Osteocyte (in vitro differentiated cells): ENCODE measurements around the gene STT3B. TPM values are rescaled to one million over a fixed set of nuclear protein-coding genes. Genes with fewer than 3 reads are reported as not detected.

Source experiments
- DNase-seq: peaks from one replicate; pipeline ENCODE4 v3.0.0; 2021; ENCODE audit warnings: mixed read lengths; ENCODE audit not compliant: unreplicated experiment; ENCODE audit errors: extremely low spot score
- H3K27ac Mint-ChIP-seq: one replicate; pipeline ENCODE4 v1.8.0; 2021; ENCODE audit warnings: mild to moderate bottlenecking, mixed read lengths; ENCODE audit not compliant: unreplicated experiment
- H3K27me3 Mint-ChIP-seq: one replicate; pipeline ENCODE4 v1.8.0; 2021; ENCODE audit warnings: mixed read lengths; ENCODE audit not compliant: unreplicated experiment
- H3K36me3 Mint-ChIP-seq: one replicate; pipeline ENCODE4 v1.8.0; 2021; ENCODE audit warnings: mixed read lengths; ENCODE audit not compliant: unreplicated experiment
- H3K4me1 Mint-ChIP-seq: one replicate; pipeline ENCODE4 v1.8.0; 2021; ENCODE audit warnings: mixed read lengths; ENCODE audit not compliant: unreplicated experiment
- H3K4me3 Mint-ChIP-seq: one replicate; pipeline ENCODE4 v1.8.0; 2021; ENCODE audit warnings: mild to moderate bottlenecking, moderate library complexity, mixed read lengths; ENCODE audit not compliant: unreplicated experiment
- H3K9me3 Mint-ChIP-seq: one replicate; pipeline ENCODE4 v1.8.0; 2021; ENCODE audit warnings: mixed read lengths; ENCODE audit not compliant: unreplicated experiment
- CTCF ChIP-seq: fragments of 200-600 bp; sonication (generic); IDR thresholded peaks from 2 replicates; pipeline ENCODE4 v1.5.0; 2021; ENCODE audit warnings: antibody characterized with exemption, mild to moderate bottlenecking, moderate library complexity
- total RNA-seq: library from RNA; stranded (reverse); gene quantifications from 2 replicates; pipeline ENCODE4 v1.2.1, GENCODE V29; 2021

The STT3B gene
- total RNA-seq, 1 donor from 2014 or later = 98.7 TPM

DNA sequence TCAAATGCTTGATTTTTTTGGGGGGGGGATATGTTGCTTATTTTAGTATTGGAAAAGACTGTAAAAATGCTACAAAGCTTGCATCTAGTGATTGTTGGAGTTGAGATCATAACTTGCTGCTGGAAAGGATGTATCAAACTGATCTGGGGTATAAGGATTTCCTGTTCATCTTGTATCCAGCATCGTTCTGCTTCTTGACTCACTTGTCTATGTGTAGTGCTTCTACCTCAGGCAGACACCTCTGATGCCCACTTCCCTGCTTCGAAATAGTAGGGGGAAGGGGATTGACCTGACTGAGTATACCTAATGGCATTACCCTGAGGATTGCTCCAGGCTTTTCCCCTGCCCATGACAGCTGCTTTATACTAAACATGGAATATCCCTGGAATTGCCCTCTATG, 42.7 kb downstream of the STT3B start:
- Mint-ChIP-seq H3K4me1 (peaks cover 1% of the 10 kb centered on the region), H3K27ac (no peak overlapping the region), H3K27me3 (no peaks in the 10 kb centered on the region)

DNA sequence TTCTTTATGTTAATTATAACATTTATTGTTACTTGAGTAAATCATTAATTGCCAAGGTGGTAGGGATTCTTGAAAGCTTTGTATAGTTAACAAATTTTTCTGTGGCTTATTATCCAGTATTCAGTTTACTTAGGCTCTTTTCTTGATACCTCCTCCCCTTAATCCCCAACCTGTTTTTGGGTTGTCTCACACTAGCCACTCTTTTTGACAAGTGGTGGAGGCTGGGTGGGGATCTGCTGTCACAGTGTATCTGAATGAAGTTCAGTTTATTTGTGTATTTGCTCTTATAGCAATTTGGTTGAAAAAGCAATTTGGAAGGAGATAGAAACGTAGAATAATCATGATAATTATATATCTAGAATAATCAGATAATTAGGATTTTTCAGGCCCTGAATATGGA, 43.8 kb downstream of the STT3B start:
- no peak for TF ChIP-seq CTCF
- peaks cover under 1% of the 10 kb centered on the region for H3K9me3 Mint-ChIP-seq
- peaks cover 2% of the 10 kb centered on the region for H3K4me1 Mint-ChIP-seq
- H3K27ac Mint-ChIP-seq = no peak overlapping the region
- H3K4me3 Mint-ChIP-seq = no peak overlapping the region
- DNase-seq = no peak
- peaks cover 2% of the 10 kb centered on the region for H3K36me3 Mint-ChIP-seq
- H3K27me3 Mint-ChIP-seq = no peaks in the 10 kb centered on the region

More for the DNA sequence above, 42.7 kb downstream of the STT3B start:
- Mint-ChIP-seq H3K4me3 (no peak overlapping the region), H3K9me3 (no peaks in the 10 kb centered on the region), H3K36me3 (no peaks in the 10 kb centered on the region)
- no peak for TF ChIP-seq CTCF
- DNase-seq = no peak

DNA sequence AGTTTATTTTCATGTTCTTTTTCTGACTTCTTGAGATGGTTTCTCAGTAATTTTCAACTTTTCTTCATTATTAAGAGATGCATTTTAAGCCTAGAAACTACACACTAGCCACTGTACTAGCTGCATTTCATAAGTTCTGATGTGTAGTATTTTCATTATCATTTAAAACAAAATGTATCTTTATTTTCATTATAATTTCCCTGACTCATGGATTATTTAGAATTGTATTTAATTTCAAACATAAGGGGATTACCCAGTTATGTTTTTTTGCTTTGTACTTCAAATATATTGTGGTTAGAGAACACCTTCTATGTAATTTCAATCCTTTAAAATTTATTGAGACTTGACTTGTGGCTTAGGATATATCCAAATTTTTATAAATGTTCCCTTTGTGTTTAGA, 44.5 kb downstream of the STT3B start:
- peaks cover 8% of the 10 kb centered on the region for H3K36me3 Mint-ChIP-seq
- H3K27me3 Mint-ChIP-seq = no peaks in the 10 kb centered on the region
- TF ChIP-seq CTCF = no peak
- peaks cover 3% of the 10 kb centered on the region for H3K9me3 Mint-ChIP-seq
- H3K4me3 Mint-ChIP-seq = no peak overlapping the region
- peaks cover 7% of the 10 kb centered on the region for H3K4me1 Mint-ChIP-seq
- no peak overlapping the region for H3K27ac Mint-ChIP-seq
- DNase-seq = no peak

- no peak overlapping the region for H3K27ac Mint-ChIP-seq
- H3K4me1 Mint-ChIP-seq = peaks cover 7% of the 10 kb centered on the region
- peaks cover 19% of the 10 kb centered on the region for H3K36me3 Mint-ChIP-seq
- H3K4me3 Mint-ChIP-seq = no peak overlapping the region
- DNase-seq = no peak
- TF ChIP-seq CTCF = no peak
- peaks cover 17% of the 10 kb centered on the region for H3K9me3 Mint-ChIP-seq
- no peaks in the 10 kb centered on the region for H3K27me3 Mint-ChIP-seq
Observed at GRCh38 chr3:31579828-31580227, 47.1 kb downstream of the STT3B start.

DNA sequence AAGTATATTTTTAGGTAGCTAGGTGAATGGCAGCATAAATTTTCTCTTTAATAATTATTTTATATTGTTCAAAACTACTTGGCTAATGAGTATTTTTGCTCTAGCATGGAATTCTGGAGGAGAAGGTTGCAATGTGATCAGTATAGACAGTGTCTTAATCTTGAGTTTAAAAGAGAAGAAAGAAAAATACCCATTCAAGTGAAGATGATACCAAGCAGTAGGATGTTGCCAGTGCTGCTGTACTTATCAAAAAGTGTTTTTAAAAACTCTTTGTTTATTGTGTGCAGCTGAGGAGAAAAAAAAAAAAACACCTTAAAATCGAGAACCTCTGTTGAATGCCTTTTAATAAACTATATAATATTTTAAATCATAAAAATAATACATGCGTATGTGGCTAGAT, 47.9 kb downstream of the STT3B start:
- Mint-ChIP-seq H3K4me3 (no peak overlapping the region), H3K9me3 (peaks cover 20% of the 10 kb centered on the region), H3K4me1 (peaks cover 7% of the 10 kb centered on the region), H3K27ac (no peak overlapping the region), H3K36me3 (peaks cover 19% of the 10 kb centered on the region), H3K27me3 (no peaks in the 10 kb centered on the region)
- no peak for TF ChIP-seq CTCF
- DNase-seq = no peak
